ENCODE results near the gene RBMS3.

GRCh38 chr3:30011237-30011803 lies 730.4 kb downstream of the RBMS3 start:
- TF ChIP-seq, protein P1, sequence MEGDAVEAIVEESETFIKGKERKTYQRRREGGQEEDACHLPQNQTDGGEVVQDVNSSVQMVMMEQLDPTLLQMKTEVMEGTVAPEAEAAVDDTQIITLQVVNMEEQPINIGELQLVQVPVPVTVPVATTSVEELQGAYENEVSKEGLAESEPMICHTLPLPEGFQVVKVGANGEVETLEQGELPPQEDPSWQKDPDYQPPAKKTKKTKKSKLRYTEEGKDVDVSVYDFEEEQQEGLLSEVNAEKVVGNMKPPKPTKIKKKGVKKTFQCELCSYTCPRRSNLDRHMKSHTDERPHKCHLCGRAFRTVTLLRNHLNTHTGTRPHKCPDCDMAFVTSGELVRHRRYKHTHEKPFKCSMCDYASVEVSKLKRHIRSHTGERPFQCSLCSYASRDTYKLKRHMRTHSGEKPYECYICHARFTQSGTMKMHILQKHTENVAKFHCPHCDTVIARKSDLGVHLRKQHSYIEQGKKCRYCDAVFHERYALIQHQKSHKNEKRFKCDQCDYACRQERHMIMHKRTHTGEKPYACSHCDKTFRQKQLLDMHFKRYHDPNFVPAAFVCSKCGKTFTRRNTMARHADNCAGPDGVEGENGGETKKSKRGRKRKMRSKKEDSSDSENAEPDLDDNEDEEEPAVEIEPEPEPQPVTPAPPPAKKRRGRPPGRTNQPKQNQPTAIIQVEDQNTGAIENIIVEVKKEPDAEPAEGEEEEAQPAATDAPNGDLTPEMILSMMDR (conservative IDR thresholded peaks at IDR 0.05; ENCODE audit: low read length) = no peak
- TF ChIP-seq EZH2phosphoT487 (IDR thresholded peaks at IDR 0.05; ENCODE audit: borderline replicate concordance, low read depth, low read length) = no peak

All from OCI-LY7 (cell line).